GM23338 (cell line): ENCODE results near the gene CRLF3. TPM values are rescaled to one million over a fixed set of nuclear protein-coding genes. Genes with fewer than 3 reads are reported as not detected.
"Not testable (repeated sequence)": the region's sequence is repeated elsewhere in the genome, so short reads cannot be mapped to it uniquely, and the experiment has no call there.

Source experiments
- ATAC-seq: fragments of 200-7000 bp; cut with Tn5 transposase; 3 replicates; pipeline ENCODE4 v1.9.1; 2020
- DNase-seq: peaks from one replicate; pipeline ENCODE4 v3.0.0-alpha.2; 2015; ENCODE audit warnings: low spot score
- H2AFZ ChIP-seq: fragments of 200-600 bp; sonication (generic); 2 replicates; pipeline ENCODE4 v1.8.0; 2016; ENCODE audit warnings: antibody characterized with exemption, mild to moderate bottlenecking, moderate library complexity
- H3F3A ChIP-seq: fragments of 200-600 bp; sonication (generic); replicated peaks from 2 replicates; pipeline ENCODE4 v1.8.0; 2017; ENCODE audit warnings: antibody characterized with exemption, mixed run types, low read depth
- H3K27ac ChIP-seq: fragments of 200-600 bp; sonication (generic); 2 replicates; pipeline ENCODE4 v1.6.1; 2016; ENCODE audit warnings: low read depth
- H3K27me3 ChIP-seq: fragments of 200-600 bp; sonication (generic); 2 replicates; pipeline ENCODE4 v1.8.0; 2016; ENCODE audit warnings: mild to moderate bottlenecking, mixed run types, moderate library complexity; ENCODE audit not compliant: insufficient read depth
- H3K36me3 ChIP-seq: fragments of 200-600 bp; sonication (generic); 2 replicates; pipeline ENCODE4 v1.8.0; 2016; ENCODE audit warnings: mild to moderate bottlenecking; ENCODE audit not compliant: insufficient read depth
- H3K4me1 ChIP-seq: fragments of 200-600 bp; sonication (generic); 2 replicates; pipeline ENCODE4 v1.8.0; 2016; ENCODE audit warnings: mild to moderate bottlenecking, moderate library complexity; ENCODE audit not compliant: insufficient read depth
- H3K4me2 ChIP-seq: fragments of 200-600 bp; sonication (generic); 2 replicates; pipeline ENCODE4 v1.7.1; 2017; ENCODE audit warnings: mixed run types
- H3K4me3 ChIP-seq: fragments of 200-600 bp; sonication (generic); 2 replicates; pipeline ENCODE4 v1.6.1; 2016; ENCODE audit warnings: mixed run types
- H3K79me2 ChIP-seq: fragments of 200-600 bp; sonication (generic); replicated peaks from 2 replicates; pipeline ENCODE4 v1.8.0; 2017; ENCODE audit warnings: mild to moderate bottlenecking; ENCODE audit not compliant: insufficient read depth
- H3K9me2 ChIP-seq: fragments of 200-600 bp; sonication (generic); 2 replicates; pipeline ENCODE4 v1.8.0; 2017; ENCODE audit not compliant: insufficient read depth
- H4K20me1 ChIP-seq: fragments of 200-600 bp; sonication (generic); replicated peaks from 2 replicates; pipeline ENCODE4 v1.8.0; 2017; ENCODE audit warnings: mild to moderate bottlenecking; ENCODE audit not compliant: insufficient read depth
- H3K27ac Mint-ChIP-seq: 2 replicates; pipeline ENCODE4 v1.8.0; 2020; ENCODE audit warnings: inconsistent platforms, mild to moderate bottlenecking, moderate library complexity, mixed read lengths
- H3K27me3 Mint-ChIP-seq: 3 replicates; pipeline ENCODE4 v1.8.0; 2022; ENCODE audit warnings: low read depth, mild to moderate bottlenecking, moderate library complexity, mixed read lengths, inconsistent platforms; ENCODE audit not compliant: insufficient read depth, poor library complexity
- H3K36me3 Mint-ChIP-seq: 3 replicates; pipeline ENCODE4 v1.8.0; 2021; ENCODE audit warnings: low read depth, mild to moderate bottlenecking, inconsistent platforms, moderate library complexity, mixed read lengths
- H3K4me1 Mint-ChIP-seq: 3 replicates; pipeline ENCODE4 v1.8.0; 2020; ENCODE audit warnings: mild to moderate bottlenecking, inconsistent platforms, mixed read lengths
- H3K4me3 Mint-ChIP-seq: 3 replicates; pipeline ENCODE4 v1.8.0; 2021; ENCODE audit warnings: moderate library complexity, mild to moderate bottlenecking, inconsistent platforms, mixed read lengths
- H3K9me3 Mint-ChIP-seq: 3 replicates; pipeline ENCODE4 v1.8.0; 2020; ENCODE audit warnings: moderate library complexity, mild to moderate bottlenecking, inconsistent platforms, mixed read lengths
- CREB1 ChIP-seq: fragments of 250-450 bp; sonication (Bioruptor Pico); IDR thresholded peaks from 2 replicates; pipeline ENCODE4 v1.5.0; 2020; ENCODE audit warnings: low read depth, mild to moderate bottlenecking, moderate library complexity
- EZH2 ChIP-seq: fragments of 200-600 bp; sonication (generic); IDR thresholded peaks from one replicate; pipeline ENCODE4 v1.8.0; 2017; ENCODE audit warnings: antibody characterized with exemption, mild to moderate bottlenecking, low read depth; ENCODE audit not compliant: unreplicated experiment
- NANOG ChIP-seq: IDR thresholded peaks from 2 replicates; pipeline ENCODE4 v1.6.1; 2016; ENCODE audit warnings: antibody characterized with exemption, borderline replicate concordance
- ZNF114 ChIP-seq: fragments of 250-450 bp; sonication (Bioruptor Pico); IDR thresholded peaks from 2 replicates; pipeline ENCODE4 v1.5.0; 2020; ENCODE audit warnings: mild to moderate bottlenecking, moderate library complexity
- ZNF331 ChIP-seq: fragments of 250-450 bp; sonication (Bioruptor Pico); IDR thresholded peaks from 2 replicates; pipeline ENCODE4 v1.5.0; 2020; ENCODE audit warnings: low read depth, mild to moderate bottlenecking, moderate library complexity
- polyA plus RNA-seq: library from polyadenylated mRNA; unstranded; fragments of >200 nt; fragmentation: Nextera tagmentation; extraction: Ambion mirVana; gene quantifications from 2 replicates; pipeline ENCODE4 v1.2.1, GENCODE V29; 2016
- total RNA-seq: library from RNA; depleted of rRNA; stranded (reverse); fragments of >200 nt; shearing (Covaris generic); gene quantifications from 2 replicates; pipeline ENCODE4 v1.2.3, GENCODE V29; 2014

The CRLF3 gene
- total and polyA plus RNA-seq, 2 experiments from 2014 or later: 24.2 to 28.6 TPM

DNA sequence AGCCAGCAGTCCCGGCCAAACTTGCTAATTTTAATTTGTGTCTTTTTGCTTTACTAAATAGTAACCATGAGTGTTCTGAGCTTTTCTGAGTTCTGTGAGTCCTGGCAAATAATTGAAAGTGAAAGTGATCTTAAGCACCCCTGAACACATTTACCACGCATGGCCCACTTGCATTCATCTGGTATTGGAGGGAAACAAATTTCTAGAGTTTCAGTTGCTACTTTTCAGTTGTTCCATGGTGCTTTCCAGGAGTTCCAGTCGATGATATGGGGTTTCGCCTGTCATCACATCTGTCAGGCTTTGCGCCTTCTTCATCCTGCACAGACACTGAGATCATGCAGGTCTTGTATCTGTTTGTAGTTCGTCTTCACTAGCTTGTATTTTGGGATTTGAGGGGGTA lies 44.1 kb downstream of the CRLF3 start:
- H3K4me1 Mint-ChIP-seq: no peaks in the 10 kb centered on the region
- Histone ChIP-seq H3K9me2 (no peaks in the 10 kb centered on the region), H3K36me3 (peaks cover 18% of the 10 kb centered on the region), H3K27ac (no peak overlapping the region), H3F3A (peaks cover 18% of the 10 kb centered on the region; the same call in 1 of the 2 replicates), H4K20me1 (peaks cover 4% of the 10 kb centered on the region), H2AFZ (no peak overlapping the region), H3K27me3 (no peaks in the 10 kb centered on the region), H3K4me2 (no peak overlapping the region), H3K79me2 (no peaks in the 10 kb centered on the region), H3K4me3 (no peak overlapping the region), H3K4me1 (no peaks in the 10 kb centered on the region)
- H3K36me3 Mint-ChIP-seq: peaks cover 62% of the 10 kb centered on the region
- DNase-seq: no peak
- TF ChIP-seq EZH2 (no peak), CREB1 (no peak), NANOG (no peak), ZNF331 (CRISPR knock-in tag) (no peak), ZNF114 (CRISPR knock-in tag) (no peak)
- no peak overlapping the region for H3K4me3 Mint-ChIP-seq
- ATAC-seq: no peak
- H3K27me3 Mint-ChIP-seq: peaks cover 18% of the 10 kb centered on the region
- H3K9me3 Mint-ChIP-seq: no peaks in the 10 kb centered on the region
- peak overlapping the region; percentile 30; the same call in 1 of the 2 replicates for H3K27ac Mint-ChIP-seq

DNA sequence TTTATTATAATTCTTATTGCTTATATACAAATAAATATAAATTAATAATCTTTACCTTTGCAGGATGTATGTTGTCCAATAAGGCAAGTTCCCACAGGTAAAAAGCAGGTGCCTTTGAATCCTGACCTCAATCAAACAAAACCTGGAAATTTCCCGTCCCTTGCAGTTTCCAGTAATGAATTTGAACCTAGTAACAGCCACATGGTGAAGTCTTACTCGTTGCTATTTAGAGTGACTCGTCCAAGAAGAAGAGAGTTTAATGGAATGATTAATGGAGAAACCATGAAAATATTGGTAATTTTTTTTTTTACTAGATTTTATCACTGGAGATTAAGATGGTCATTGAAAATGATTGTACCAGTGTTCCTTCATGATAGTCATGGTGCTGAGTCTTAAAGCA lies 55.7 kb downstream of the CRLF3 start:
- H3K27me3 Mint-ChIP-seq, H4K20me1 ChIP-seq, H3K4me1 Mint-ChIP-seq, DNase-seq, H3K4me2 ChIP-seq, H3K4me3 ChIP-seq, ATAC-seq, H3K4me1 ChIP-seq, H3F3A ChIP-seq, H3K27ac Mint-ChIP-seq, H3K9me3 Mint-ChIP-seq, H2AFZ ChIP-seq, H3K27ac ChIP-seq, H3K9me2 ChIP-seq, H3K27me3 ChIP-seq, H3K4me3 Mint-ChIP-seq: not testable (repeated sequence)
- H3K79me2 ChIP-seq: peaks cover 11% of the 10 kb centered on the region; the same call in 1 of the 2 replicates
- peaks cover 25% of the 10 kb centered on the region; the same call in 1 of the 2 replicates for H3K36me3 ChIP-seq
- peaks cover 66% of the 10 kb centered on the region for H3K36me3 Mint-ChIP-seq

- not testable (repeated sequence) for H3K27me3 Mint-ChIP-seq, ATAC-seq, H3K9me3 Mint-ChIP-seq, H3K4me3 ChIP-seq, H3K4me1 Mint-ChIP-seq, H3K4me3 Mint-ChIP-seq, H3K27me3 ChIP-seq, H2AFZ ChIP-seq, H3K4me1 ChIP-seq, H3K27ac Mint-ChIP-seq, H3K4me2 ChIP-seq, H3F3A ChIP-seq, DNase-seq, H3K27ac ChIP-seq, H3K9me2 ChIP-seq
- H4K20me1 ChIP-seq: peaks cover 10% of the 10 kb centered on the region
- peaks cover 64% of the 10 kb centered on the region for H3K36me3 Mint-ChIP-seq
- peaks cover 23% of the 10 kb centered on the region; the same call in 1 of the 2 replicates for H3K36me3 ChIP-seq
- peaks cover 13% of the 10 kb centered on the region; the same call in 1 of the 2 replicates for H3K79me2 ChIP-seq
Observed at GRCh38 chr17:30767641-30768404, 56.7 kb downstream of the CRLF3 start.
